ENCODE data around the gene EPHA1.
"Not testable (repeated sequence)": the region's sequence is repeated elsewhere in the genome, so short reads cannot be mapped to it uniquely, and the experiment has no call there.

The EPHA1 gene

DNA sequence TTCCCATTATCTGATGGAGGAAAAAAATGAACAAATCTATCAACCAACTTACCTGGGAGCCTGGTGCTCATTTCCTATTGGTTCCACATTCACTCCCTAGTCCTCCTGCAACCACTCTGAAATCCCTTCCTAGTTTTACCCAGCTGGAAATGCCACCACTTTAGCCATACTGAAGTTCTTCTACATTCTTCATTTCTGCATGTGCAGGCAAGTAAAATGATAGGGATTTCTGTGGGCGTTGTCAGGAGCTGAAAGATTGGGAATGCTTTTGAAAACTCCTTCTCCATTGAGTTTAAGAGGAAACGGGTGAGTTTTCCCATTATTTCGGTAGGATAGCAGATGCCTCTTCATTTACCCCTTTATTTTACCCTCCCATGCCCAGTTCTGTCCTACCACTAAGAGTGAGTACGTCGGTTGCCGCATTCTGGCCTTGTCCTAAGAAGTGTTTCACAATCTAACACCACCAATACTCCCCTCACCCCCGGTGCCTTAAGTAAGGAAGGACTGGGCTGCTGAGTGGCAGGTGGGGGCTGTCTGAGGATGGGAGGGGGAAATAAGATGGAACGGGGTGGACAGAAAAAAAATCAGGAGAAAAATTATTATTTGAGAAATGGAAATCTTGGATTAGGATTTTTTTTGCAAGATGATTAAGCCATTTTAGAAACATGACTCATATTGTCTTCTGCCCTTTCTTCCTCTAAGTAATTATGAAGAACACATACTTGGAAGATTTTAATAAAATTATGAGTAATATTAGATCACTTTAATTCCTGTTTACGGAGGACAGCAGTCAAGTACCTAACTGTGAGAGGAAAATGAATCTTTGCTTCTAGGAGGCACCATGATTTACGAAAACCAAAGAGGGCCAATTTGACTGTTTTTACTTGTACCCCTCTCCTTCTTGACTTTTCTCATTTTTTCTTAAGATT is 21.4 kb upstream of the EPHA1 start:
- FAIRE-seq = no peak

DNA sequence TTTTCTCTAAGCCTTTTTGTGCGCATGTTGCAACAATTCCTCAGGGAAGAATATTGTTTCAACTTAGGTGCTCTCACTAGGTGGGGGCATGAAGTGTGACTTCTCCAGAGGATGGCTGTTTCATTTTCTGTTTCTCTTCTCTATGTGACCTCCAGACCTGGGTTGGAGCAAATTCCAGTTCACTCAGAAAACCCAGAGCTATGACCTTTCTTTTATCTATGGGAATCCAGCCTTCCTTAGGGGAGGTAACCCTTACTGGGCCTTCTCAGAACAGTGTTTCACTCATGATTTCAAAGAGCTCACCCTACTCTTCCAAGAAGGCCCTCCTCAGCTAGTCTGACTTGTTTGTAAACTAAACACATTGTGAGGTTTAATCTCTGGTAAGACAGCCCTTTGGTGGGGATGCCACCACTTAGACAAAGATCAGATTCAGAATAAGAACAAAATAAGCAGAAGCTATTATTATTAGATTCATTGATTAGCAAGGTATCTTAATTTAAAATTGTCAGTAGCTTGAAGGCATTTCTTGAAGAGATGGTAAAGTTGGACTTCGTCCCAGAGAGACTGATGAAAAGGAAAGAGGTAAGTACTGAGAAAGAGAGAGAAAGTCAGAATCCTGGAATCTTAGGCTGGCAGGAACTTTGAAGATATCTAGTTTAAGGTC is 18.0 kb upstream of the EPHA1 start:
- no peak for FAIRE-seq

DNA sequence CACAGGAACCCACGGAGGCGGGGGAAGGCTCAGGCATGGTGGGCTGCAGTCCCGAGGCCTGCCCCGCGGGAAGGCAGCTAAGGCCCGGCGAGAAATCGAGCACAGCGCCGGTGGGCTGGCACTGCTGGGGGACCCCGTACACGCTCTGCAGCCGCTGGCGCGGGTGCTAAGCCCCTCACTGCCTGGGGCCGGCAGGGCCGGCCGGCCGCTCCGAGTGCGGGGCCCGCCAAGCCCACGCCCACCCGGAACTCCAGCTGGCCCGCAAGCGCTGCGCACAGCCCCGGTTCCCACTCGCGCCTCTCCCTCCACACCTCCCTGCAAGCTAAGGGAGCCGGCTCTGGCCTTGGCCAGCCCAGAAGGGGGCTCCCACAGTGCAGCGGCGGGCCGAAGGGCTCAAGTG is 15.8 kb upstream of the EPHA1 start:
- FAIRE-seq = not testable (repeated sequence)

DNA sequence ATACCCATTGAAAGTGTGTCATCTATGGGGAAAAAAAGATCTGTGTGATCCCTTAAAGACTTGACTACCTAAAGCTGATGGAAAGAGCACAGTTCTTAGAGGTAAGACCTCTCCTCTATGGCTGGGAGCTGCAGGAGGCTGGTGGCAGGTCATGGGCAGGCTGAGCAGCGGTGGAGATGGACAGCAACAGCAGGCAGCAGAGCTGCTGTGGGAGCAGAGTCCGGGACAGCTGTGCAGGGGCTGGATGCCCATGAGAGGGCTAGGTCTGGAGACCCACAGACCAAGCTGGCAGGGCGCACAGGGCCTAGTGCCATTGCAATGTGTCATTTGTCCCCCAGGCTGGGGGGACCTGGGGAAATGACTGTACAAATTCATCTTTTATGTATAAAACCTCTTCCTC is 13.4 kb upstream of the EPHA1 start:
- no peak for FAIRE-seq

DNA sequence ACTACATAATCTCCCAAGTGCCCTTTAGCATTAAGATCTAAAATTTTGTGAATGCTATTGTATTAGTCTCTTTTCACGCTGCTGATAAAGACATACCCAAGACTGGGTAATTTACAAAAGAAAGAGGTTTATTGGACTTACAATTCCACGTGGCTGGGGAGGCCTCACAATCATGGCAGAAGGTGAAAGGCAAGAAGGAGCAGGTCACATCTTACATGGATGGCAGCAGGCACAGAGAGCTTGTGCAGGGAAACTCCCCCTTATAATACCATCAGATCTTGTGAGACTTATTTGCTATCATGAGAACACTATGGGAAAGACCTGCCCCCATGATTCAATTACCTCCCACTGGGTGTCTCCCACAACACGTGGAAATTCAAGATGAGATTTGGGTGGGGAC is 12.0 kb upstream of the EPHA1 start:
- not testable (repeated sequence) for FAIRE-seq

DNA sequence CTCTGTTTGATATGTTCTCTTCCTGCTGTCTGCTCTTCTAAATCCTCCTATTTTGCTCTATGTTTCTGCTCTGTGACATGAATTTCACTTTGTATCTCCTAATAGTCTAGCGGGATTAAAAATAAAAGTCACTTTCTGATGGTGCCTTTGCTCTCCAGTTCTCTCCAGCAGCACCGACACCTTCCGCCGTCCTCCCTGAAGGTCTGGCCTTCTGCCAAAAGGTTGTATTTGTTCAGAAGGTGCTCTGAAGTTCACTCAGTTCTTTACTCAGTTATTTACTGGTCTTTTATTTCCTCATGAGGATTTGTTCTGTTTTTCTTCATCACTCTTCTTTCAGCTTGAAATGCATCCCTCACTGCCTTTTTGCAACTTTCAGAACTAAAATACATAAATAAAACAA is 11.2 kb upstream of the EPHA1 start:
- FAIRE-seq = no peak

DNA sequence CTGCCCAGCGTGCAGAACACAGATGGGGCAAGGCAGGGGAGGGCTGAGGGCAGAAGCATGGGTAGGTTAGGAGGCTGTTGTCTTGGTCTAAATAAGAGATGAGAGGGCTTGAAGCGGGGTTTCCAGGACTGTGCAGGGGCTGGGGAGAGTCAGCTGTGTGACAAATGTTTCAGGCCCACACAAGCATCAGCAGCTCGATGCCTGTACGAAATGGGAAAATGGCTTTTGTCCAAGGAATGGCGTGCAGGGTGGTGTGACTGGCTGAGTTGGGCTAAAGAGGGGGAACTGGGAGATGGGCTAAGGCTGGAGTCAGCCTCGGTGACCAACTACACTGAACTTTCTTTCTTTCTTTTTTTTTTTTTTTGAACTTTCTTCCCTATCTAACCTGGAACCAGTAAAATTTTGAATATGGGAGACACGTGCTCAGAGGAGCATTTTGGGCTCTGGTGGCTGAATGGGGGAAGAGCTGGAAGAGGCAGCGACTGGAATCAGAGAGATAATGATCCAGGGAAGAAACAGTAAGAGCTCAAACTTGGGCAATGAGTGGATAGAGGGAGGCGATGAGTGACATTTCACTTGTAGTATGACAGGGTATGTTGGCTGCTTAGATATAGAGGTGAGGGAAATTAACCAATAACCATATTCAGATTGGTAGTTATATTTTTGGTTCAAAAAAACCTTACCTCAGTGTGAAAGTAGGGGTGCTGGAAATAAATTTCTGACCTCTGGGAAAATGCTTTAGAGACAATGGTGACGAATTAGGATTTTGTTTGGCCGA is 10.2 kb upstream of the EPHA1 start:
- no peak for FAIRE-seq

DNA sequence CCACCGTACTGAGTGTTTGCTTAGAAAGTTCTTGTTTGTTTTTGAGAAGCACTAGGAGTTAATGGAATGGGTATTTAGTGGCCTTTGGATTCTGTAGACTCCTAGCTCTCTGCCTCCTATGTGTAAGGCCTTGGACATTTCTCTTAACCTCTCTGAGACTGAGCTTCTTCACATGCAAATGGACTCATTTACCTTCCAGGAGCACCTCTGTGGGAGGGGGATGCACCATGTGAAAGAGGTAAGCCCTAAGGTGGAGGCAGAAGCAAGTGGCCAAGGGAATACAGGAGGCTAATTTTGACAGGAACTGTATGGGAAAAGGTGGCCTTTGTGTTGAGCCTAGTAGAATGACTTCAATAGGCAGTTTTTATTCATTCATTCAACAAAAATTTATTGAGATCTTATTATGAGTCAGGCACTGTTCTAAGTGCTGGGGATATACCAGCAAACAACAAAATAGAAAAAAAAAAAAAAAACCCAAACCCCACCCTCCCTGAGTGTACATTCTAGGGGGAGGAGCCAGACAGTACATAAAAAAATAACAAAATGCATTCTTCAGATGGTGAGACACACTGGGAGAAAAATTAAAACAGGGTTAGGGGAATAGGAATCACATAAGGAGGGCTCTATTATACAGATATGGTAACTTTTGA is 9.2 kb upstream of the EPHA1 start:
- FAIRE-seq = no peak

DNA sequence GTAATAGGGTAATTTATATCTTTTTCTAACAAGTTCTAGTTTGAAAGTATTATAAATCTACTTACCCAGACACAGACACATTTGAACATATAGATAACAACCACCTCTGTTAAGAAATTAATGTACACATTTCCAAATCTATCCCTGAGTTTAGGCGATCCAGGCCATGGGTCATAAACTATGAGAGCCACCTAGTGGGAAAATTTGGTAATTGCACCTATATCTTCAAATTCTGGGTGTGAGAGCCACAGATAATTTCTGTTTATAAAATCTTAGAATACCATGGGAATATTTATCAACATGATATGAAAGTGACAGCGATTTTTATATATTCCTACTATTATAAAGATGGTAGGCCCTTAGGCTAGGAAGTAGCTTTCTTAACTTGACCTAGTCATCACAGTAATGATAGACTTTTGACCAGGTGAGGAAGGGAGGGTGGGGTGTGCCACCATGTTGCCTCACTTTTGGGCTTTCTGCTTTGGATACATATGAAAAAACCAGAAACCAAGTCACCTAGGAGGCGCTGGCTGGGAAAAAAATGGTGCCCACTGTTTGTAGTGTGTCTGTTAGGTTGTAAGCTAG is 8.0 kb upstream of the EPHA1 start:
- FAIRE-seq = peak; percentile 24

DNA sequence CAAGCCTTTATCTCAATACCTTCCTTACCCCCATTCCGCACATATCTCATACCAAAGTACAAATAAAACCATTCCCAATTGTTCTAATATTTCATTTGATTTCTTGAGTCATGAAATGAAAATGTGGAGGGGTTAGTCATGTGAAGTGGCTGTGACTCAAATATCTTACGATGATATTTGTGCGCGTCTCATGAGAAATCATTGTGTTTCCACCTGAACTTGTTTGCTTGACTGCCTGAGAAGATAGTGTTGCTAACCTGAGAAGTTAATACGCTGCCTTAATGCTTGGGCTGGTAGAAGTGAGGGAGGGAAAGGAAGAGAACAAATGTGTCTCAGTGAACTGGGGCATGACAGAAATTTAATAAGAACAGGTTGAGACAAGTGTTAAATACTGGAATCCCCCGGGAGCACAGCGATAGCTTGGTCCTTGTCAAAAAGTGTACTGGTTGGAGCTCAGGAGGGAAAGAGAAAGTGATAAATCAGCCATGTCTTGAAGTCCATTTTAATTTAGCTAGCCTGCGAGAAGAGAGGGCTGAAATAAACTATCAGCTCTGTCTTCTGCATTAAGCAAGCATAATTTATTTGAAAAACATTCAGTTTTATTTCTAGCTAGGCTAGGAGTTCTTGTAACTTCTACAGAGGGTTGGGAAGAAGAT is 7.2 kb upstream of the EPHA1 start:
- no peak for FAIRE-seq

DNA sequence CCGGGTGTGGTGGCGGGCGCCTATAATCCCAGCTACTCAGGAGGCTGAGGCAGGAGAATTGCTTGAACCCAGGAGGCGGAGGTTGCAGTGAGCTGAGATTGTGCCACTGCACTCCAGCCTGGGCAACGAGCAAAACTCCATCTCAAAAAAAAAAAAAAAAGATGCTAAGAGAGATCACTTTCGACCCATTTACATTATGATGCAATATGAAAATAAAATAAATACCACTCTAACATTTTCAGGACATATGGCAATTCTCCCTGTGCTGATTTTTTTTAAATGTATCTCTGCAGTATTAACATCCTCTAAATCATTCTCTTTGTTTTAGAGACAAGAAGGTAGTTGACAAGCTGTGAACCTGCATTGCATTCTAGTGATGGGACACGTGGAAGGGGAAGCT is 6.6 kb upstream of the EPHA1 start:
- not testable (repeated sequence) for FAIRE-seq

DNA sequence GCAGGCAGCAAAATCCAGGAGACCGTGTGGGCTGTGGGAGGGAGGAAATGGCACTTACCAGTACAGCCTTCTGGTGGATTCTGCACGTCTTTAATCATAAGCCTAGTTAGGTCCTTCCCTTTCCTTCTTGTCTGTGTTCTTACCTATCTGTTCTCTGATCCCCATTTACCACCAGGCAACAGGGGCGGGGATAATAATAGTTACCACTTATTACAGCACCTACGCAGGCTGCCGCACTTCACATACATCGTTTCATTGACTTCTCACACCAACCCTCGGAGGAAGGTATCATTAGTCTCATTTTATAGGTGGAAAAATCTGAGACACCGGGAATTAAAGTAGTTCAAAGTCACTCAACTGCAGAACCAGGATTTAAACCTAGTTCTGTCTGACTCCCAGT is 4.5 kb upstream of the EPHA1 start:
- FAIRE-seq = no peak

DNA sequence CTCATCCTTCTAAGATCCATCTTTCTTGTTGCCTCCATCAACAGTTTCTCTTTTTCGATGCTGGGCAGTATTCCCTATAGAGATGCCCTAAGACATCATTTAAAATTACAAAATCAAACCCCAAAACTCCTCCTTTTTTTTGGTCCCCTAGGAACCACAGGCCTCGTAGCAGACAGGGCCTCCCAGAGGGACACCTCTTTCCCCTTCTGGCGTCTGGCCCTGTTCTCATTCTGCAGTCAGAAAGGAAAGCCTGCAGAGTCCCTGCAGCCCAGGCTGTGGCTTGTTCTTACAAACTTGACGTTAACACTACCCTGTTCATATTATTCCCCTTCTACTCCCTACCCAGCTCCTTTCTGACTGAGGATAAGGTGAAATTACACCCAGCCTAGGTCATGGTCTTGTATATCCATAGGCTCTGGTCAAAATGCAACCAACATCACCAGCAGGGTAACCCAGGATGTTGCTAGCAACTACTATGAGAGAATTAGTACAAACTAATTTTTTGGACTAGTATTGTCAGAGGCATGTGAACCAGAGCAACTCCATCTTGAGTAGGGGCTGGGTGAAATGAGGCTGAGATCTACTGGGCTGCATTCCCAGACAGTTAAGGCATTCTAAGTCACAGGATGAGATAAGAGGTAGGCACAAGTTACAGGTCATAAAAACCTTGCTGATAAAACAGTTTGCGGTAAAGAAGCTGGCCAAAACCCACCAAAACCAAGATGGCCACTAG is 3.5 kb upstream of the EPHA1 start:
- no peak for FAIRE-seq

DNA sequence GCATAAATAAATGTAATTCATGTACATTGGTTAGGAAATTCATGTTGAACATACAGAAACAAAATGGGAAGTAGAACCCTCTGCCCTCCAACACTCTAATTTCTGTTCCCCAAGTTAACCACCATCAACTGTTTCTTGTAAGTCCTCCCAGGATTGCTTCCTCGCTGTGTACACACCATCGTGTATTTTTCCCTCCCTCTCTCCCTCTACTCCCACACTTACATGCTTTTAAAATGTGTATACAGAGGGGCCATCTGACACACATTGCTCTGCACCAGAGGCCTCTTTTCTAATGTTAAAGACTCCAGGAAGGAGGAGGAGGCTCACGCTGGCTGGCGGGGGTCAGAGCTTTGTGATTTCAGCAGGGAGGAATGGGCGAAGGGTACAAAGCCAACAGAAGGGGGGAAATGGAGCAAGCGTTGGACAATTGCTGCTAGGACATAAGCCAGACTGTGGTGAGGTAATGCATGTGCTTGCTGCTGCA is 1.9 kb upstream of the EPHA1 start:
- no peak for FAIRE-seq

DNA sequence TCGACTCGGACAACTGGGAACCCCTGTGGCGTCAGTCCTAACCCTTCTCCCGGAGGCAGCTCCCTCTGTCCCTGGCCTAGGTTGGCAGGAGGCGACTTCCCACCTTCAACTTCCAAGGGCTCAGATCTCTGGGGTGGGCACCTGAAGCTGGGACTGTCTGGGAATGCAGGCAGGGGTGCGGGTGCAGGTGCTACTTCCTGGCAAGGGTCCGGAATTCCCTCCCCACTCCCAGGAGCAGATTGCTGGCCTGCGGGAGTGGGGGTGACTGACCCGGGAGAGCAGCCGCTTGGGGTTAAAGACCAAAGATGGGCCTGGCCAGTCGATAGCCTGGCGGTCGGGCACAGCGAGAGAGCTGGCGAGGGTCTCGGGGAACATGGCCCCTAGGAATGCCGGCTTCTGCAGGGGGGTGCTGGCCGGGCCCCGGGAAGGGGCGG is 387 bp downstream of the EPHA1 start:
- no peak for FAIRE-seq

DNA sequence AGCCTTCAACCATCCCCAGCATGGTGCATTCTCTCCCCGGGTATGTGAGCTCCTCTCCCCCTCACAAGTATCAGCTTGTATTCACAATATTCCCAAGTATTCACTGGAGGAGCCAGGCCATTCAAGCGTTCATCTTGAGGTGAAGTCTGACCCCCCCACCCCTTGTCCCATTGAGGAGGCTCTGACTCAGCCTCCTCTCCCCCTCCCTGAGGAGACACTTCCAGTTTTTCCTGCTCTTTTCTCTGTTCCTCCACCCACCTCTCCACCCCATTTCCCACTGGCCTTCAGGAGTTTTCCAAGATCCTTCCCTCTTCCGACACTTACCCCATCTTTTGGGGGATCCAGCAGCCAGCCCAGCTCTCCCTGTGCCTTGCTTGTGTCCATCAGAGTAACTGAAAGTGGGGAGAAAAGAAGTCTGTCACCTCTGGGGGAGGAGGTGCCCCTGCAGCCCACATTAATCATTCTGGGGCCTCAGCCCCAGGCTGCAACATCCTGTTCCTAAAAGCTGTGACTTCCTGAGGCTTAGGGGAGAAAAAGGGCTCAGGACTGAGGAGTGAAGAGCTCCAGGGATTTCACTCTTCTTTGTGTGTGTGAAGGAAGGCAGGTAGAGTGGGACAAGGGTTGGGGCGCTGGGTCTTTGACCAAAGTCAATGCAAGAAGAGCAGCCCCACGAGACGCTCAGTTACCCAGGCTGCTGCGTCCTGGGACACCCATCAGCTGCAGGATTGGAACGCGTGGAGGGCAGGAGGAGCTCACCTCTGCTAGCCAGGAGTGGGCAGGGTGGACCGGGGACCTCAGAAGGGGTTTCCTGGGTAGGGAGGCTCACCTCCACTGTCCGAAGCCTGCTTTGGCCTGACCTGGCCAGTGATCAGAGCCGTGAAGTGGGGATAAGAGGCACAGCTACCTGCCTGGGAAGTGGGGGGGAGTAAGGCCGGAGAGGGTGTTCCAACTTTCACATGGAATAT is 1.1 kb downstream of the EPHA1 start:
- no peak for FAIRE-seq

DNA sequence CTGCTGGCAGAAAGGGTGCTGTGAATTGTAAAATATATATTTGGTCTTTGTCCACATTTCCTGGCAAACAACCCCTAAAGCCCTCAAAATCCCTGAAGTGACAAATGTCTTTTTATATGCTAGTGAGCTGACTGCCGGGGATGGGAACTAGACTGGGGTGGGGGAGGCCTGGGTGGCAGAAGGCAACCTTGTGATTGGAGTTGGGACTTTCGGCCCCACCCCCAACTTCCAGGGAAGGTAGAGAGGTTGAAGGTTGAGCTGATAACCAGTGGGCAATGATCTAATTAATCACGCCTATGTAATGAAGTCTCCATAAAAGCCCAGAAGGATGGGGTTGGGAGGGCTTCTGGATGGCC is 2.7 kb downstream of the EPHA1 start:
- FAIRE-seq = no peak

DNA sequence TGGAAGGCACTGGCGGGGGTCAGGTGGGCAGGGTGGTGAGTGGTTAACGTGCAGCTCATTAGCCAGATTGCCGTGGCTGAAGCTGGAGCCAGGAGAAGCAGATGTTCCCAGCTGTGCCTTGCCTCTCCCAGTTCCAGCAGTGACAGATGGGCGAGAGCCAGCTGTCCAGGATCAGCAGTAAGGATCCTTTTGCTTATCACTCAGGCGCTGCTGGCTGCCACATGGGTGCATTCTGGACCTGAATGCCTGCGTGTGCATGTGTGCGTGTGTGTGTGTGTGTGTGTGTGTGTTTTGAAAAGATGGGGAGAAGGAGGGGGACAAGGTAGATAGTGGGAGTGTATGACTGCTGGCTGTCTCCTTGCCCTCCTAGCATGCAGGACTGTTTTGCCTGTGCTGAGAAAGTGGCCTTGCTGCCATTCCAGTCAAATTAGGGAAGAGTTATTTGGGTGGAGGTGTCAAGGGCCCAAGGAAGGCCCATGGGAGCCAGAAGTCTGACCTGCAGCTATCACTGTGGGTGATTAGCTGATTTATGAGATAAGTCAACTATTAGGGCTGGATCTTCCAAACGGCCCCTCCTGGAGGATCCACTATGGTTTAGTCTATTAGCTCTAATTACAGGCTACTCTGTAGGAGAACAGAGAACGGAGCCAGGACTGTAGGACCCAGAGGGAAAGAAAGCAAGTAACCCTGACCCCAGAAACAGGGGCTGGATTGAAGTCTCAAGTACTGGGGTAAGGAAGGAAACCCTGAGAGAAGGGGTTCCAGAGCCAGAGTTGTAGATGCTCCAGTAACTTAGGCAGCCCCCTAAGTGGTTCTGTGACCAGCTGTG is 3.3 kb downstream of the EPHA1 start:
- FAIRE-seq = no peak

DNA sequence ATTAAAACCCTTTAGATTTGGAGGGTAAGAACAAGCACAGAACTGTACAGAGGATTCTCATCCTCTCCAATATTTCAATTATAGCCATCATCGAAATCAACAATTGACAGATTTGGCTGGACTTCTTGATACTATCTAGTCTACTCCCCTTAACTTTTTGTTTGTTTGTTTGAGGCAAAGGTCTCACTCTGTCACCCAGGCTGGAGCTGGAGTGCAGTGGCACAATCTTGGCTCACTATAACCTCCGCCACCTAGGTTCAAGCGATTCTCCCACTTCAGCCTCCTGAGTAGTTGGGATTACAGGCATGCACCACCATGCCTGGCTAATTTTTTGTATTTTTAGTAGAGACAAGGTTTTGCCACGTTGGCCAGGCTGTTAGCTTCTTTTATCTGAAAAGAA is 6.4 kb downstream of the EPHA1 start:
- not testable (repeated sequence) for FAIRE-seq
